GM19438 (cell line): Measurements from ENCODE around the gene RAD23B.
"Not testable (repeated sequence)": the region's sequence is repeated elsewhere in the genome, so short reads cannot be mapped to it uniquely, and the experiment has no call there.

Source experiments
- ATAC-seq: cut with Tn5 transposase; IDR thresholded peaks from one replicate; pipeline ENCODE4 v1.9.1; 2021; ENCODE audit warnings: low read depth; ENCODE audit not compliant: unreplicated experiment

The RAD23B gene

DNA sequence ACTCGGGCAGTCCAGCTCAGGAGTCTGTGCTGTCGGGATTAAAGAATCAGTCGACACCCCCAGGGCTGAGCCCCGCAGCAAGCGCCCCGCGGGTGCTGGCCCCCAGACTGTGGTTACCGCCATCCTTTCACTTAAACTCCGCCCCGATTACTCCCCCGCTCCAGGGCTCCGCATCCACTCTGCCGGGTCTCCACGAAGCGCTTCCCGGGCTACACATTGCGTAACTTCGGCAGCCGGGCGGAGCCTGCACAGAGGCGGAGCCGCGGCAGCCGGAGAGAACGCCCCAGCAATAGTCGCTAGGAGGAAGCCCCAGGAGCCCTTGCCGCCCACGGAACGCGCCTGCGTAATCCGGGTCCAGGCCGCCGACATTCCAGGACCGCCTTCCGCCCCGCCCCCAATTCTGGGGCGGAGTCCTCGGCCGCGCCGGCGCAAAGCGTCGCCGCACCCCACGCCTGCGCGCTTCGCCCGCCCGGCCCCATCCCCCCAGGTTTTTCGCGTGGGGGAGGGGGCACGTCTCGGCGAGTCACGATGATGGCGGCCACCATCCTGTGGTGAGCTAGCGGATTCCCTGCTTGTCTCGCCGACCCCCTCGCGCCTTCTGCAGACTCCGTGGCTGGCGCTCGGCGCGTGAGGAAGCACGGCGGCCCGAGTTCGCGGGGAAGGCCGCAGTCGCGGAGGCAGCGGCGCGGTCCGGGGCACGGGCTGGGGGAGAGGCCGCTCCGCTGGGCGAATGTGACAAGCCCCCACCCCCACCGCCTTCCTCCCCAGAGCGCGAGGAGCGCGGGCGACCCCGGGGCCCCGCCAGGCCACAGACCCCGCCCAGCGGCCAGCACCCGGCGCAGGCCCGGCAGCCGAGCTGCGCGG is at the start of gene RAD23B:
Gene RAD23B (plus strand): TSS at position 521 of the 864 bp plus-strand sequence. CDS start 351 bp downstream, outside the sequence.
- ATAC-seq, result peak; percentile 82

DNA sequence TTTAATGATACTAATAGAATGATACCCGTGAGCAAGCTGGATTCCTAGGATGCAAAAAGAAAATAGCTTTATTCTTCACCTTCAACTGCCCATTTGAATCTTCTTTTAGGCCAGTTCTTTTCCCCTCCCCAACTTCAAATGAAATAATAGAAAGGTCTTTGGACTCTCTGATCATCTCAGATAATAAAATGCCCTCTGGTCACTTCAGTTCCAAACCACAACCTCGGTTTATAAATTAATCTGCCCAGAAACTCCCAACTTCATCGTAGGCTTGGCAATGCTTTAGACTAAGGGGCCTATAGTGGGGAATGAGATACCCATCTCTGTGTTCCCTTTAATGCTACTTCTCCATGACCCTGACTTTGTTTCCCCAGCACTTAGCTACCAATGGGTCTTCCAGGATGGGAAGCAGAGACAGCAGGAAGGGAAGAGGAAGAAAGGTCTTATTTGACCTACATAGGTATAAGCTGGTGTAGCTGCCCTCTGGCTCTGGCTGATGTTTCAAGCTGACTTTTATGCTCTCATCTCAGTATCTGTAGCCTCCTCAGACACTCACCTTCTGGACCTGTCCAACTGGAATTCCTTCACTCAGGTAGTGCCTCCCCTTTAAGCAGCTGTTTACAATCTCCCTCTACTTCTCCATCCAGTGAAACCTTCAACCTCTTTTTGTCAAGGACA is 47.2 kb upstream of the RAD23B start:
- ATAC-seq, result no peak

DNA sequence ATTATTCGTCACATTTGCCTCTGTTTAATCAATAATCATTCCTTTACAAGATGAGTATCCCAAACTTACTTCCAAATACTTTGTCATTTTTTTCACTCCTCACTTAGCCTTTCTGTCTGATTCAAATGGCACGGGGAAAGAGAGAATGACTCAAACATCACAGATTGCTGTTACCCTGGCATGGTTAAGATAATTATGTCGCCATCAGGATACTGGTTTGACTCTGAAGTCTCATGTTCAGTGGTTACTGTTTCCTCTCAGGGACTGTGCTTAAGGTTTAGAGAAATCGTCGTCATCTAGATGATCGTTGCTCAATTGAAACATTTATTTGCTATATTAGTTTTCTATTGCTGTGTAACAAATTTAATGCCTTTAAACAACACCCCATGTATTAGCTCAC is 45.2 kb upstream of the RAD23B start:
- ATAC-seq, result no peak

DNA sequence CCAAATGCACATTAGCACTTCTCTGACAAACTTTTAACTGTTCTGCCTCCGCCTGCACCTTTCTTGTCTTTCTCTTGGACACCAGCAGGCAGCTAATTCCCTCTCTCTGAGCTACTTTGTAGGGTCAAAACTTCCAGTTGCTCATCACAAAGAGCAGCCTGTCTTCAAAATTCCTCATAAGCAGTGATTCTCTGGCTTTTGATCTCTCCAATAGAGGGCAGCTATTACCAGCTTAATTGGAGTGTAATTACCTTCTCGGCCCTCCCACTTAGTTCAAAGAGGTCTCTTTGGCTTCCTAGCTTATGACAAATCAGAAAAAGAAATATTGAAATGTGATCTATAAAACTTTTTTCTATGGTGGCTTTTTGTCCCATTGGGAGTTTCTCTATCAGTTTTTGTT is 43.6 kb upstream of the RAD23B start:
- ATAC-seq, result no peak

DNA sequence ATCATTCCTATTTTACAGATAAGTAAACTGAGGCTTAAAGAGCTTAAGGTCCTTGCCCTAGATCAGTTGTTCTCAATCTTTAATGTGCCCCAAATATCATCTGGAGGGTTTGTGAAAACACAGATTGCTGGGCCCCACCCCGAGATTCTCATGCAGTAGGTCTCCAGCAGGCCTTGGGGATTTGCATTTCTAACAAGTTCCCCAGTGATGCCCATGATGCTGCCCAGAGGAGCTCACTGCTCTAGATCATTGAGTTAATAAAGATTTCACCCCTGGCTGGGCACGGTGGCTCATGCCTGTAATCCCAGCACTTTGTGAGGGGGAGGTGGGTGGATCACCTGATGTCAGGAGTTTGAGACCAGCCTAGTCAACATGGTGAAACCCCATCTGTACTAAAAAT is 42.8 kb upstream of the RAD23B start:
- no peak for ATAC-seq

DNA sequence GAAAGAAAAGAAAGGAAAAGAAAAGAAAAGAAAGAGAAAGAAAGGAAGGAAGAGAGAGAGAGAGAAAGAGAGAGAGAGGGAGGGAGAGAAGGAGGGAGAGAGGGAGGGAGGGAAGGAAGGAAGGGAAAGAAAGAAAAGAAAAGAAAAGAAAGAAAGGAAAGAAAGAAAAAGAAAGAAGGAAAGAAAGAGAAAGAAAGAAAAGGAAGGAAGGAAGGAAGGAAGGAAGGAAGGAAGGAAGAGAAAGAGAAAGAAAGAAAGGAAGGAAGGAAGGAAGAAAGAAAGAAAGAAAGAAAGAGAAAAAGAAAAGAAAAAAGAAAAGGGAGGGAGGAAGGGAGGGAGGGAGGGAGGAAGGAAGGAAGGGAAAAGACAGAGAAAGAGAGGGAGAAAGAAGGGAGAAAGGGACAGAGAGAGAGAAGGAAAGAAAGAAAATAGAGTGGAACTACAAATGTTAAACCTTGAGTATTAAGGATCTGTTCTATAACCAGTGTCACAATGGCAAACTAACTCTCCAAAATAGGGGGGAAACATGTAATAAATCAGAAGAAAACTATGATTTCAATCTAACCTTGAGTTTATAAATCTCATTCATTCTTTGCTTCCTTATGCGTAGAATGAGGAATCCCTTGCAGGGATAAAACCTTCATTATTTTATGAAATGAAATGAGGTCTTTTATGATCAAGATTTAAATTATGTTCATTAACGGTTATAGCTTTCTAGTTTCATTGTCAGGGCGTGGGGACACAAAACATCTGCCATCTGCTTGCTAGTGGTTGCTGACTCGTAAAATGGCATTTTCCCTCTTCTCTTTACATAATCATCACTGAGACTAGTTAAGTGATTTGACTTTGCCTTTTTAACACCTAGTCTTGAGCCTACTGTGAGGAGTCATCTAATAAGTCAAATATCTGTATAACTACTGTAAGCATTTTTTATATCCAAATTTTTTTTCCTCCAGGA is 40.7 kb upstream of the RAD23B start:
- no peak for ATAC-seq

DNA sequence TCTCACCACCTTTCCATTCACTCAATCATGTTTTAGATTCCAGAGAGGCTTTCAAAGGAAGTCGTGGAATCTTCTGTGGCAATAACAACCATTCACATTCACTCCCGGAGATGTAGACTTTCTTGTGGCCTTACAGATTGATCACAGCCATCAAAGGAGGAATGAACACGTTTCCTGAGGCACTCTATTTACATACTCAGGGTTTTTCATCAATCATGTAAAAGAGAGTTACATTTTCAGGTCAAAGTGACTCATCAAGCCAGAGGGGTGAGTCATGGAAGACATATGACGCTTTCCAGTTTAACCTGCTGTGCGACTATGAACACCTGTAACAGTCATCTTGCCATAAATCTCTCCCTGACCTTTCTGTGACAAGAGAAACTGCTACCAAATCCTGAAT is 39.3 kb upstream of the RAD23B start:
- ATAC-seq, result no peak

DNA sequence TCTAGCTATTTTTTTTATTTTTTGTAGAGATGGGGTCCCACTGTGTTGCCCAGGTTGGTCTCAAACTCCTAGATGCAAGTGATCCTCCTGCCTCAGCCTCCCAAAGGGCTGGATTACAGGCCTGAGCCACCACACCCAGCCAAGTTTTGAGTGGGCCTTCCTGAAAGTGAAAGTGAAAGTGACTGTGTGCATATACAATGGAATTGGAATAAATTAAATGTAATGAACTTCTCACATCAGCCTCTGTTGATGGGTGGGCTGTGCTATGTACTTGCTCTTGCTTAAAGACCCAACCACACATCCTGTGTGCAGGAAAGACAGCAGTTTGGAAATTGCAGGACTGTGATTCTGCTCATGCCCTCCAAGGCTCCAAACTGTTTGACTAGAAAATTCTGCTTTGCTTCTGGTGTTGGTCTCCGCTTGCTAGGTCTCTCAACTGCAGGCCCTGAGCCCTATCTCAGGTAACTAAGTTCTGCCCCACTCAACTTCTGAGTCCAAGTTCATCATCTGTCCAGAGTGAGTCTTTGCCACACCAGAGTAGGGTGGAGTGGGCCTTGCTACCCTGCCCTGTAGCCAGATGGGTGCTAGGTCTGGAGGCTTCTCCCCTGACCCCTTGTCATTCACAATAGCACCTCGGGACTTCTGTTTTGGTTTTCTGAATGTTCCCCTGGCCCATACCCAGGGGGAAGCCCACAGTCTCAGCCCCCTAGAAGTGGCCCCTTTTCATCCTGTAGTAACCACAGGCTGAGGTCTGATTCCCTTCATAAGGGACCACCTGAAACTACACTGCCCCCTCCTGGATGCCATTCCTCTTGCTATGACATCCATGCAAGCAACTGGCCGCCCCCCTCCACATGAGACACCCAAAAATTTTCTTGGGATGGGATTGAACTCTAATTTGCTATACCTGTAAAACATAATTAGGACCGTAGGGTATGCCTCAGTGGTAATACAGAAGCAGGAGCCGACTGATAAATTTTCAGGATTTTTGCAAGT is 36.5 kb upstream of the RAD23B start:
- no peak for ATAC-seq

DNA sequence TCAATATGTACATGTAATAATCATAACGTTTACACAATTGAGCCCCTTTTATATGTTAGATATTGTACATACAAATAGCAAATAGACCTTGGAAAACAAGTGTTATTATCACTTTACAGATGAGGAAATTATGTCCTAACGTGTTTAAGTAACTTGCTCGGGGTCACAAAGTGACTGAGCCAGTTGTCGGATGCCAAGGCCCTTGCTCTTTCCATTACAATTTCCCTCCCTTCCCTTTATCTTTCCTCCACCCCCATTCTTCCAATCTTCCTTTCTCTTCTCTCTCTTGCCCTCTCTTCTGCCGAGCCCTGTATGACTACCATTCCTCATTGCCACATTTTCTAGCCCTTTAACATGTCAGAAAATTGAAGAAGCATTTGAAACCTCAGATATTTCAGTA is 34.4 kb upstream of the RAD23B start:
- ATAC-seq, result no peak

DNA sequence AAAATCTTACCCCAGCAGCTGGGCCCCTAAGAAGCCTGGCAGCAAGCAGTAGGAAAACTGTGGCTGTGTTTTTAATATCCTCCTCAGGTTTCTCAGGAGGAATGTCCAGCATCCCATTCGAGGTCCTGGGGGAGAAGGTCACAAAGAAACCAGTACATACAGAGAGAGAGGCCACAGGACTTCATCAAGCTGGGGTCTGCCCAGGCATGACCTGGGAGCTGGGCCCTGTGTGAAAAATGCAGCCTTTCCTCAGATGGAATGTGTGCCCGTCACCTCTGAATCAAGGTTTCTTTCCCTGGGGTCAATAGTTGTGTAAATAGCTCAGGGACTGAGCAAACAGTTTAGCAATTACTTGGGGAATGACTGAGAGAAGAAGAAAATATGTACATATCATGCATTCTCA is 33.9 kb upstream of the RAD23B start:
- ATAC-seq, result no peak

DNA sequence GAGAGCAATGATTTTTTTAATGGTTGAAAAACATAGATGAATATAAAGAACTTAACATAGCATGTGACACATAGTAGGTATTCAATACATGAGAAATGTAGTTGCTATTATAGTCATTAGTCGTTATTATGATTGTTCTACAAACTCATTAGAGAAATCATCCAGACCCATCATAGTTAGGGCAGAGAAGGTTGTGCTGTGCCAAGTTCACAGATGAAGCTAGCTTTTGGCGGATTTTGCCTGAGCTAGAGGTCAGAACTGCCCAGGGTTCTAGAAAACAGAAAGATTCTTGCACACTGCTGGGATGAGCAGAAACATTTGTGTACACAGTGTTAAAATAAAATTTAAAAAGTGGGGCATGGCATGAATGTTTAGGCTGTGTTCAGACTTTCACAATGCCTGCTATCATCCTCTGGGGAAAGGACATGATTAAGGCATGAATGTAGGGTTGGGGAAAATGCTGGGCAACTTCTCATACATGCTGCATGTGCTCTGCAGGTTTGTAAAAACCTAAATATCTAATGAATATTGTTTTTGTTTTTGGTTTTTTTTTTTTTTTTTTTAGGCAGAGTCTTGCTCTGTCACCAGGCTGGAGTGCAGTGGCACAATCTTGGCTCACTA is 33.3 kb upstream of the RAD23B start:
- ATAC-seq, result no peak

DNA sequence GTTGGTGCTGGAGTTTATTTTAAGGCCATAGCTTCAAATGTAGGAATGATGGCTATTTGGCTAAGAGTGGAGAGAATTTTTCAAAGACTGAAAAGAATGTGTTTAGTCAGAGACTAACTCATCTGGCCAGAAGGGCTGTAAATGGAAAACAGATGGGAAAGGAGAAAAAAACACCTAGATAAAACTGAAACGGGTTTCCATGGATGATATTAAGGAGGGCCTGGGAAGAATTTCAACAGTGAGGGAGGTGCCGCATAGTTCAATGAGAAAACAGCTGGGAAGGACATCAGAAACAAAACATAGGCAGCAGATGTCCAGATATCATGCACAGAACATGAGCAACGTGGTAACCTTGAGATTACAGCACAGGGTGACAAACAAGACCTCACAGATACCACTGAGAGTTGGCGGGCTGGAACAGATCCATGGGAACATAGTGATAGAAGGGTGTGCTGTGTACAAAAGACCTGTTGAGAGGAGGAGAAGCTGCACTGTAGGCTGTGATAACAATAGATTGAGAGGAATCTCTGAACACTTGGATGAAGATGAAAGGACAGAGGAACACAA is 31.2 kb upstream of the RAD23B start:
- ATAC-seq, result no peak

DNA sequence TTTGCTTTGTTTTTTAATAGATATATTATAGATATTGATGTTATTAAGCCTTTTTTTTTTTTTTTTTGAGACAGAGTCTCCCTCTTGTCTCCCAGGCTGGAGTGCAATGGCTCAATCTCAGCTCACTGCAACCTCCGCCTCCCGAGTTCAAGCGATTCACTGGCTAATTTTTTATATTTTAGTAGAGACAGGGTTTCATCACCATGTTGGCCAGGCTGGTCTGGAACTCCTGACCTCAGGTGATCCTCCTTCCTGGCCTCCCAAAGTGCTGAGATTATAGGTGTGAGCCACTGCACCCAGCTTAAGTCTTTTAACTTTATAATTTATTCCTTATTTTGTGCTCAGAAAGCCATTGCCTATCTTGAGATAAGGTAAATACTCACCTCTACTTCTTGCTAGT is 24.2 kb upstream of the RAD23B start:
- ATAC-seq, result no peak

DNA sequence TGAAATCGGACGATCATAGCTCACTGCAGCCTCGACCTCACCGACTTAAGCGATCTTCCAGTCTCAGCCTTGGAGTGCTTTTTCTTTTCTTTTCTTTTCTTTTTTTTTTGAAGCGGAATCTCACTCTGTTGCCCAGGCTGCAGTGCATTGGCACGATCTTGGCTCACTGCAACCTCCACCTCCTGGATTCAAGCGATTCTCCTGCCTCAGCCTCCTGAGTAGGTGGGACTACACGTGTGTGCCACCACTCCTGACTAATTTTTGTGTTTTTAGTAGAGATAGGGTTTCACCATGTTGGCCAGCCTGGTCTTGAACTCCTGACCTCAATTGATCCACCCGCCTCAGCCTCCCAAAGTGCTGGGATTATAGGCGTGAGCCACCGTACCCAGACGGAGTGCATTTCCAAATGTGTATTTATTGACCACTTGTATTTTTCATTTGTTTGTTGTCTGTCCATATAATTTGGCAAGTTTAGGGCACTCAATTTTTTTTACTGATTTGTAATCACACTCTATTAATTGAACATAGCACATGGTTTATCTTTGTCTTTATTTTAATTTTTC is 23.2 kb upstream of the RAD23B start:
- not testable (repeated sequence) for ATAC-seq

DNA sequence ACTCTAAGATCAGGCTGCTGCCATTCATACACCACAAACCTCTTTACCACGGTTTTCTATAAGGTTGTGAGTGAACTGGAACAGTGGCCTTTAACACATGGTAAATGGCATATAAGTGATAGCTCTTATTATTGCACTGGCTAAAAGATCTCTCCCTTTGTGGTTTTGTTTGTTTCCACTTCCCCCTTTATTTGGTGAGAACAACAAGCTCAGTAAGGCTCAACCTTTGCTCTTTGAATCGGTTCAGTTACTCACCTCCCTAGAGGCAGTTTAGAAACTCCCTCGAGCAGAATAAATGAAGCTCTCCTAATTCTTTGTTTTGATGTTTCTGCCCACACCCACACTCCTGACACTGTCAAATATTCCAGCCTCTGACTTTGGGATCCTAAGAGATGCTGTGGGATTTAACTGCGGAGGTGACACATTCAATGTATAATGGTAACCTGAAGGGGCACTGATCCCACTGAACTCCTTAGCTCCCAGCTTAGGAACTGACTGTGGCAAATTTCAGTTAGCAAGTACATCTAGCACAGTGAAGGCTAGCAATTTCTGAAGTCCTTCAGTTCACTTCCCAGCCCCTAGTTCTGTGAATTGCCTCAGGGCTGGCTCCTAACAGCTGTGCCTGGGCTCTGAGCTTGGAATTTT is 22.5 kb upstream of the RAD23B start:
- peak; percentile 98 for ATAC-seq

DNA sequence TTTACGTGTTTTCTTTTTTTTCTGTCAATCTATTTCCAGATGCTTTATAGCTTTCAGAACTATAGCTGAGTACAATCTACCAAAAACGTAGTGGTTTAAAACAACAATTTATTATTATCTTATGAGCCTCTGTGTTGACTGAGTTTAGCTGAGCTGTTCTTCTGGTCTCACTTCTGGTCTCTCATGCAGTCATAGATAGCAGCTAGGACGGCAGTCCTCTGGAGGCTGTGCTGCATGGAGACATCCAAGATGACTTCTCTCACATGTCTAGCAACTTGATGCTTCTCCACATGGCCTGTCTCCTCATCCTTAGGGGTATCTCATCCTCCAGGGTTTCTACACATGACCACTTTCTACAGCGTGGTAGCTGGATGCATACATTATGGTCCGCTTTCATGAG is 22.0 kb upstream of the RAD23B start:
- peak; percentile 15 for ATAC-seq

DNA sequence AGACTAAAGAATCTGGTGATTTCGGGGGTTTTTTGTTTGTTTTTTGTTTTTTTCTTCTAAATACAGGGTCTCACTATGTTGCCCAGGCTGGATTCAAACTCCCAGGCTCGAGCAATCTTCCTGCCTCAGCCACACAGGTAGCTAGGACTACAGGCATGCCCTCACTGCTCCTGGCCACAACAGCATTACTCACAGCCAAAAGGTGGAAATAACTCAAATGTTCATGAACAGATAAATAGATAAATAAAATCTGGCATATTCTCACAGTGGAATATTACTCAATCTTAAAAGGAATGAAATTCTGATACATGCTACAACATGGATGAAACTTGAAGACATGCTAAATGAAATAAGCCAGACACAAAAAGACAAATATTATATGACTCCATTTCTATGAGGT is 19.8 kb upstream of the RAD23B start:
- ATAC-seq, result no peak
